Osteocyte (in vitro differentiated cells): ENCODE data around the gene BAIAP2. TPM values are rescaled to one million over a fixed set of nuclear protein-coding genes. Genes with fewer than 3 reads are reported as not detected.

Experiments
- DNase-seq: peaks from one replicate; pipeline ENCODE4 v3.0.0; 2021; ENCODE audit warnings: mixed read lengths; ENCODE audit not compliant: unreplicated experiment; ENCODE audit errors: extremely low spot score
- H3K27ac Mint-ChIP-seq: one replicate; pipeline ENCODE4 v1.8.0; 2021; ENCODE audit warnings: mild to moderate bottlenecking, mixed read lengths; ENCODE audit not compliant: unreplicated experiment
- H3K27me3 Mint-ChIP-seq: one replicate; pipeline ENCODE4 v1.8.0; 2021; ENCODE audit warnings: mixed read lengths; ENCODE audit not compliant: unreplicated experiment
- H3K36me3 Mint-ChIP-seq: one replicate; pipeline ENCODE4 v1.8.0; 2021; ENCODE audit warnings: mixed read lengths; ENCODE audit not compliant: unreplicated experiment
- H3K4me1 Mint-ChIP-seq: one replicate; pipeline ENCODE4 v1.8.0; 2021; ENCODE audit warnings: mixed read lengths; ENCODE audit not compliant: unreplicated experiment
- H3K4me3 Mint-ChIP-seq: one replicate; pipeline ENCODE4 v1.8.0; 2021; ENCODE audit warnings: mild to moderate bottlenecking, moderate library complexity, mixed read lengths; ENCODE audit not compliant: unreplicated experiment
- H3K9me3 Mint-ChIP-seq: one replicate; pipeline ENCODE4 v1.8.0; 2021; ENCODE audit warnings: mixed read lengths; ENCODE audit not compliant: unreplicated experiment
- total RNA-seq: library from RNA; stranded (reverse); gene quantifications from 2 replicates; pipeline ENCODE4 v1.2.1, GENCODE V29; 2021
- TF ChIP-seq, protein P1 (sequence below): fragments of 200-600 bp; sonication (generic); IDR thresholded peaks from 2 replicates; pipeline ENCODE4 v1.5.0; 2021; ENCODE audit warnings: antibody characterized with exemption, mild to moderate bottlenecking, moderate library complexity

Gene BAIAP2
- total RNA-seq, 1 donor from 2014 or later, result 29.0 TPM

DNA sequence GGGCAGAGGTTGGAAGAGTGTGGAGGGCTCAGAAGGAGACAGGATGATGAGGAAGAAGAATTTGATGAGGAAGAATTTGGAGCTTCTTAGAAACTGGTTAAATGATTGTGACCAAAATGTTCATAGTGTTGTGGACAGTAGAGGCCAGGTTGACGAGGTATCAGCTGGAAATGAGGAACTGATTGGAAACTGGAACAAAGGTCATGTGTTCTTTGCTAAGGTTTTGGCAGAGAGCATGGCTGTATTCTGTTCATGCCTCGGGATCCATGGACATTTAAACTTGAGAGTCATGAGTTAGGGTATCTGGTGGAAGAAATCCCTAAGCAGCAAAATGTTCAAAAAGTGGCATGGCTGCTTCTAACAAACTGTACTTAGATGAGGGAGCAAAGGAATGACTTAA, 24.0 kb upstream of the BAIAP2 start:
- no peak overlapping the region for H3K27ac Mint-ChIP-seq
- no peak overlapping the region for H3K4me3 Mint-ChIP-seq
- H3K4me1 Mint-ChIP-seq, result no peaks in the 10 kb centered on the region
- peaks cover 10% of the 10 kb centered on the region for H3K36me3 Mint-ChIP-seq
- H3K9me3 Mint-ChIP-seq, result peaks cover 6% of the 10 kb centered on the region
- TF ChIP-seq, protein P1, sequence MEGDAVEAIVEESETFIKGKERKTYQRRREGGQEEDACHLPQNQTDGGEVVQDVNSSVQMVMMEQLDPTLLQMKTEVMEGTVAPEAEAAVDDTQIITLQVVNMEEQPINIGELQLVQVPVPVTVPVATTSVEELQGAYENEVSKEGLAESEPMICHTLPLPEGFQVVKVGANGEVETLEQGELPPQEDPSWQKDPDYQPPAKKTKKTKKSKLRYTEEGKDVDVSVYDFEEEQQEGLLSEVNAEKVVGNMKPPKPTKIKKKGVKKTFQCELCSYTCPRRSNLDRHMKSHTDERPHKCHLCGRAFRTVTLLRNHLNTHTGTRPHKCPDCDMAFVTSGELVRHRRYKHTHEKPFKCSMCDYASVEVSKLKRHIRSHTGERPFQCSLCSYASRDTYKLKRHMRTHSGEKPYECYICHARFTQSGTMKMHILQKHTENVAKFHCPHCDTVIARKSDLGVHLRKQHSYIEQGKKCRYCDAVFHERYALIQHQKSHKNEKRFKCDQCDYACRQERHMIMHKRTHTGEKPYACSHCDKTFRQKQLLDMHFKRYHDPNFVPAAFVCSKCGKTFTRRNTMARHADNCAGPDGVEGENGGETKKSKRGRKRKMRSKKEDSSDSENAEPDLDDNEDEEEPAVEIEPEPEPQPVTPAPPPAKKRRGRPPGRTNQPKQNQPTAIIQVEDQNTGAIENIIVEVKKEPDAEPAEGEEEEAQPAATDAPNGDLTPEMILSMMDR, result no peak
- peaks cover 20% of the 10 kb centered on the region for H3K27me3 Mint-ChIP-seq
- no peak for DNase-seq

- peaks cover 12% of the 10 kb centered on the region for H3K36me3 Mint-ChIP-seq
- H3K4me3 Mint-ChIP-seq, result no peak overlapping the region
- TF ChIP-seq, protein P1, result no peak
- peaks cover 6% of the 10 kb centered on the region for H3K9me3 Mint-ChIP-seq
- no peaks in the 10 kb centered on the region for H3K4me1 Mint-ChIP-seq
- H3K27me3 Mint-ChIP-seq, result peaks cover 11% of the 10 kb centered on the region
- DNase-seq, result no peak
- no peak overlapping the region for H3K27ac Mint-ChIP-seq
Observed at GRCh38 chr17:81011951-81012350, 23.0 kb upstream of the BAIAP2 start.

GRCh38 chr17:81012574-81013447, 22.1 kb upstream of the BAIAP2 start:
- no peak overlapping the region for H3K4me3 Mint-ChIP-seq
- H3K27me3 Mint-ChIP-seq, result peaks cover 5% of the 10 kb centered on the region
- no peak overlapping the region for H3K27ac Mint-ChIP-seq
- peaks cover 6% of the 10 kb centered on the region for H3K9me3 Mint-ChIP-seq
- H3K4me1 Mint-ChIP-seq, result peaks cover 3% of the 10 kb centered on the region
- peaks cover 12% of the 10 kb centered on the region for H3K36me3 Mint-ChIP-seq
- TF ChIP-seq, protein P1, result no peak
- no peak for DNase-seq

- Mint-ChIP-seq H3K27ac (no peak overlapping the region), H3K4me1 (peaks cover 12% of the 10 kb centered on the region), H3K4me3 (no peak overlapping the region), H3K27me3 (peaks cover 3% of the 10 kb centered on the region), H3K36me3 (peaks cover 12% of the 10 kb centered on the region), H3K9me3 (peaks cover 6% of the 10 kb centered on the region)
- no peak for DNase-seq
- TF ChIP-seq, protein P1, result no peak
Observed at GRCh38 chr17:81013642-81014041, 21.3 kb upstream of the BAIAP2 start.

- Mint-ChIP-seq H3K9me3 (peaks cover 6% of the 10 kb centered on the region), H3K27ac (no peak overlapping the region), H3K36me3 (peaks cover 12% of the 10 kb centered on the region), H3K4me3 (no peak overlapping the region), H3K4me1 (peaks cover 16% of the 10 kb centered on the region), H3K27me3 (peaks cover 3% of the 10 kb centered on the region)
- TF ChIP-seq, protein P1, result no peak
- DNase-seq, result no peak
Observed at GRCh38 chr17:81015136-81015535, 19.8 kb upstream of the BAIAP2 start.
